GM18498 (cell line): Measurements from ENCODE around the gene IQSEC1.

Experiments
- ATAC-seq: cut with Tn5 transposase; IDR thresholded peaks from one replicate; pipeline ENCODE4 v1.9.1; 2021; ENCODE audit warnings: mild to moderate bottlenecking, moderate library complexity; ENCODE audit not compliant: unreplicated experiment

The IQSEC1 gene

GRCh38 chr3:13017361-13018042, 55.7 kb downstream of the IQSEC1 start:
- ATAC-seq = no peak

GRCh38 chr3:13016721-13017255, 56.4 kb downstream of the IQSEC1 start:
- no peak for ATAC-seq

- peak; percentile 39 for ATAC-seq
Observed at GRCh38 chr3:13016083-13016720, 57.0 kb downstream of the IQSEC1 start.

- ATAC-seq = no peak
Observed at GRCh38 chr3:13015286-13016082, 57.7 kb downstream of the IQSEC1 start.

GRCh38 chr3:13014755-13015285, 58.4 kb downstream of the IQSEC1 start:
- ATAC-seq = no peak

GRCh38 chr3:13013994-13014754, 59.1 kb downstream of the IQSEC1 start:
- ATAC-seq = no peak

- ATAC-seq = no peak
Observed at GRCh38 chr3:13013566-13013965, 59.7 kb downstream of the IQSEC1 start.

- ATAC-seq = no peak
Observed at GRCh38 chr3:13013151-13013561, 60.1 kb downstream of the IQSEC1 start.

- peak; percentile 38 for ATAC-seq
Observed at GRCh38 chr3:13012221-13012691, 61.0 kb downstream of the IQSEC1 start.

- ATAC-seq = peak; percentile 52
Observed at GRCh38 chr3:13011573-13012220, 61.5 kb downstream of the IQSEC1 start.

GRCh38 chr3:13010780-13011572, 62.3 kb downstream of the IQSEC1 start:
- ATAC-seq = no peak

- no peak for ATAC-seq
Observed at GRCh38 chr3:13009946-13010315, 63.3 kb downstream of the IQSEC1 start.

GRCh38 chr3:13009132-13009945, 63.9 kb downstream of the IQSEC1 start:
- peak; percentile 31 for ATAC-seq

- ATAC-seq = no peak
Observed at GRCh38 chr3:13008155-13008995, 64.9 kb downstream of the IQSEC1 start.

GRCh38 chr3:13007251-13007941, 65.8 kb downstream of the IQSEC1 start:
- no peak for ATAC-seq

- ATAC-seq = no peak
Observed at GRCh38 chr3:13006216-13006990, 66.8 kb downstream of the IQSEC1 start.
